Right lobe of liver (tissue), 4 donors: ENCODE data around the gene OLFM3.

Source experiments
- POLR2A ChIP-seq: fragments of 450-650 bp; IDR thresholded peaks from one replicate; pipeline ENCODE4 v1.6.1; 2017; ENCODE audit warnings: antibody characterized with exemption, mild to moderate bottlenecking
- TF ChIP-seq, protein P1 (sequence below), 4 donors: fragments of 200-600 bp in 3 of 4; fragments of 450-650 bp in 1 of 4; IDR thresholded peaks; one replicate each; pipeline versions ENCODE4 v1.5.1 to v1.8.0; 2016 to 2022; ENCODE audit warnings: antibody characterized with exemption in 4 of 4, mild to moderate bottlenecking in 2 of 4
- donor health status: DM: no; HTN: no; CAD: no.
- donor health status: DM: no; HTN: no; CAD: no.
- donor health status: DM: no; HTN: yes; CAD: no.

- no peak for TF ChIP-seq POLR2A
- TF ChIP-seq, protein P1, sequence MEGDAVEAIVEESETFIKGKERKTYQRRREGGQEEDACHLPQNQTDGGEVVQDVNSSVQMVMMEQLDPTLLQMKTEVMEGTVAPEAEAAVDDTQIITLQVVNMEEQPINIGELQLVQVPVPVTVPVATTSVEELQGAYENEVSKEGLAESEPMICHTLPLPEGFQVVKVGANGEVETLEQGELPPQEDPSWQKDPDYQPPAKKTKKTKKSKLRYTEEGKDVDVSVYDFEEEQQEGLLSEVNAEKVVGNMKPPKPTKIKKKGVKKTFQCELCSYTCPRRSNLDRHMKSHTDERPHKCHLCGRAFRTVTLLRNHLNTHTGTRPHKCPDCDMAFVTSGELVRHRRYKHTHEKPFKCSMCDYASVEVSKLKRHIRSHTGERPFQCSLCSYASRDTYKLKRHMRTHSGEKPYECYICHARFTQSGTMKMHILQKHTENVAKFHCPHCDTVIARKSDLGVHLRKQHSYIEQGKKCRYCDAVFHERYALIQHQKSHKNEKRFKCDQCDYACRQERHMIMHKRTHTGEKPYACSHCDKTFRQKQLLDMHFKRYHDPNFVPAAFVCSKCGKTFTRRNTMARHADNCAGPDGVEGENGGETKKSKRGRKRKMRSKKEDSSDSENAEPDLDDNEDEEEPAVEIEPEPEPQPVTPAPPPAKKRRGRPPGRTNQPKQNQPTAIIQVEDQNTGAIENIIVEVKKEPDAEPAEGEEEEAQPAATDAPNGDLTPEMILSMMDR (IDR thresholded peaks at IDR 0.05) = no peak
These were observed 149.1 kb downstream of the OLFM3 start for GRCh38 chr1:101847626-101848025.
